NCI-H510A treated with DMSO at 0.1 percent for 48 hours (cell line): ENCODE measurements around the gene TPX2.
"Not testable (repeated sequence)": the region's sequence is repeated elsewhere in the genome, so short reads cannot be mapped to it uniquely, and the experiment has no call there.

Experiments
- DNase-seq: peaks from one replicate; lab custom pipeline; 2025; lab: John Stamatoyannopoulos, UW

Gene TPX2

DNA sequence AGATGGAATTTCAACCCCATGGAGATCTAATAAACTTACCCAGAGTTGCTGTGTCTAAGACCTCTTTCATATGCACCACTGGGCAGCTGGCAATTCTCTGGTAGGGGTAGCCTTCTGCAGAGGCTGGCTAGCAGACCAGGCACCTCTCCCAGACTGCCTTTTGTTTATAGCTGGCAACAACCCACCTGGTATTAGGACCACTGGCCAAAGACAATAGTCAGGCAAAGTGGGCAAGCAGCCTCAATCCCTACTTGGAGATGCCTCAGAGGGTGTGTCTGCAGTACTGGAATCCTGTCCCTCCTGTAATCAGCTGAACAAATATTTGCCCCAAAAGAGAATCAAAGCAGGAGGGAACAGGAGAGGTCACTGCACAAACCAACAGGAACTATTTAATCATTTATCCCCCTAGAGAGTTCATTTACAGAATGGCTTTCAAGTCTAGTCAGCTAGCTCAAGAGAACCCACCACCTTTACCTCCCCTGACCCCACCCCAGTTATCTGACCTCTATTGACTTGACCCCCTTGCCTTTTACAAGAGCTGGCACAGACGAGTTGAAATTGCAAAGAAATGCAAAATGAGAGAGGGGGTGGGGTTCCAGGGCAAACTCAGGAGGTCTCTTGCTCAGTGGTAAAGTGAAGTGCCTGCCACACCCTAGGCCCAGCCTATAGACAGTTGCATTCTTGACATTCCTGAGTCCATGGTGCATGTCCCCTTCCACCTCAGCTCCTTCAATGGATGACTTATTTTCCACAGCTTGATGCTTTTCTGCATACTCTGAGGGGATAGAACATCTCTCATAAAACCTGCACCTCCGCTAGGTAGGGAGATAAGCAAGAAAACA lies 19.2 kb upstream of the TPX2 start:
- no peak for DNase-seq

DNA sequence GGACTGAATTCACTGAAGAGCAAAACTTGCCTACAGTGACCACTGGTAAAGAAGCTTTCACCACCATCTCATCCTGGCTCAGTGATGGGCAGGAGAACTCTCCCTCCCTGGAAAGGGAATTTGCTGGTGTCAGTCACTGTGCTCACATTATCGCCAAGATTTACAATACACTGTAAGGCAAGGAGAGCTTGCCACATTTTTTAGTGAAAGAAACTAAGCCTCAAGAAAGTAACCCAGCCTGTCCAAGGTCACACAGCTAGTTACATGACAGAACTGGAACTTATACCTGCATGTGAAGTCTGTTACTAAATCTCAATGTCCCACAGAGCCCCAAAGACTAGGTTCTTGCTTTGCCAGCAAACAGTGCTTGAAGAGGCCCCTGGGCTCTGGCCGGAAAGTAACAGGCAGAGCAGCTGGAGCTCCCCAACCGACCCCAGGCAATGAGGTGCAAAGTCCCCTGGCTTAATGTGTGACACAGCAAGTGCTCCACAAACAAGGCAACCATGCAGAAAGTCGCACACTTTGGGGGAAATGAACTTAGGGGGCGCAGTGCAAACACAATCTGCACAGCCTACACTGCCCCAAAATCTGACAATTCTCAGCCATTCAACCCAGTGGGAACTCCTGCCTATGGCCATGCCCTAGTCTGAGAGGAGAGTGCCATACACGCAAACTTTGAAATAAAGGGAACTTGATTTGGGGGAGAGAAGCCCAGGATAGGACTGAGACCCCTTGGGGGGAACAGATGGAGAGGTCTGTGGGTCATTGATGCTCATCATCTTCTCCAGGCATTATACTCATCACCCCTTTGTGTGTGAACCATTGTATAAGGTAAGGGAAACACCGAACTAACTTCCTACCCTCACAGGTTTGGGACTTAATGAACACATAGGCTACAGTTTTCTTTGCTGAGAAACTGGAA lies 18.3 kb upstream of the TPX2 start:
- no peak for DNase-seq

DNA sequence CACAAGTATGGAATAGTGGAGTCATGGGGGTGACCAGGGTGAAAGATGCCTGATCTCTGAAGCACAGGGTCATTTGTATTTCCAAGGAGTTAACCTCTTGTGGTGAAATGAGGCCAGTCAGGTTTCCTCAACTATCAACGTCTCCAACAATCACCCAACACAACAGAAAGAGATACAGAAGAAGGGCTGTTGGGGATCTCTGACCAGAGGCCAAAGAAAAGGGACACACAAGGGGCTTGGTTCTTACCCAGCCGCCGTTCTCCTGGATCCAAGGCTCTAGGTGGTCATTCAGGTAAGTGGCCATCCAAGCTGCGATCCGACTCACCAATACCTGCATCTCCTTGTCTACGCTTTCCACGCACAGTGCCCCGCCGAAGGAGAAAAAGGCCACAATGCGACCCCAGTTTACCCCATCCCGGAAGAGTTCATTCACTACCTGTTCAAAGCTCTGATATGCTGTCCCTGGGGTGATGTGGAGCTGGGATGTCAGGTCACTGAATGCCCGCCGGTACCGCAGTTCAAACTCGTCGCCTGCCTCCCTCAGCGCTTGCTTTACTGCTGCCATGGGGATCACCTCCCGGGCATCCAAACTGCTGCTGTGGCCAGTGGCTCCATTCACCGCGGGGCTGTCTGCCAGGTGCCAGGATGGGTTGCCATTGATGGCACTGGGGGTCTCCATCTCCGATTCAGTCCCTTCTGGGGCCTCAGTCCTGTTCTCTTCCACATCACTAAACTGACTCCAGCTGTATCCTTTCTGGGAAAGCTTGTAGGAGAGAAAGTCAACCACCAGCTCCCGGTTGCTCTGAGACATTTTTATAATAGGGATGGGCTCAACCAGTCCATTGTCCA lies 17.5 kb upstream of the TPX2 start:
- DNase-seq: no peak

DNA sequence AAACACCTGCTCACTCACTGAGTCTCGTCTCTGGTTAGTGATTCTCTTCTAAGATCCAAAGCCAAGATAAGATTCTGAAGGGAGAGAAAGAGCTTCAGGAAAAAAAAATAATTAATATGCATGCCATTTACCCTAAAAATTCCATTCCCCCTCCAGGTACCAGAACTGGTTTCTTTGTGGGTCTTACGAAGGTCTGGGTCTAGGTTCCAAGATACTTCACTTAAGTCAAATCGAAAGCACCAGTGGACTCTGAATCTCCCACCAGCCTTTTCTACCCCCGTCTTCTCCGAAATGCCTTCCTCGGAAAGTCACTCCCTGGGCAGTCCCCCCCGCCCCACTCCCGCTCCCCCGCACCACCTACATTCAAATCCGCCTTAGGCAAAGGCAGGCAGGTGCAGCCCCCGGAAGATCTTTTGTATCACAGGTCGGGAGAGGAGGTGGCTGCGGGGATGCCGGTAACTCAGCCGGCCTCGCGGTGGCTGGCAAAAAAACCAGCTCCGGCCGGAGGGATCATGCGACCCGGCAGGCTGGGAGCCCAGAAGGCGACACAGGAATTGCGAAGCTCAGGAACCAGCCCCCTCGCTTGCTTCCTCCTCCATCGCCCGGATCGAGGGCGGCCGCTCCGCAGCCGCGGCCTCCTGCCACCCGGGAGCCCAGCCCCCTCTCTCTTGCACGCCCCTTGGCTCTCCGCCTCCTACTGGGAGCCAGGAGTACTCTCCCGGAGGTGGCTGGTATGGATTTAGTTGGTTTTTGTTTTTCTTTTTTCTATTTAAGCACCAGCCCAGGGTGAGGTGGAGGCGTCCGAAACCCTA lies 16.6 kb upstream of the TPX2 start, which contains the start of gene BCL2L1:
TSS of gene BCL2L1 (minus strand) at position 612 of the 812 bp plus-strand sequence. CDS start 650 bp downstream, outside the sequence.
- DNase-seq: peak; percentile 82

DNA sequence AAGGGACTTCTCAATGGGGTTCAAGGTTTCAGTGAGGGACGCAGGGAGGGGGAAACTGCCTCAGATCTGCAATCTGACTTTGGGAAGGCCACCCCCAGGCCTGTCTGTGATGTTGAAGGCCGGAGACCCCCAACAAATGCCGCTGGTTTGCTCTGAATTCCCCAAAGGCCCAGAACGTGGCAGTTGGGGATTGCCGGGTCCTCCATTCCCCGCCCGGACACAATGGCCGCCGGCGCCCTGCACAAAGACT lies 16.1 kb upstream of the TPX2 start:
- no peak for DNase-seq

DNA sequence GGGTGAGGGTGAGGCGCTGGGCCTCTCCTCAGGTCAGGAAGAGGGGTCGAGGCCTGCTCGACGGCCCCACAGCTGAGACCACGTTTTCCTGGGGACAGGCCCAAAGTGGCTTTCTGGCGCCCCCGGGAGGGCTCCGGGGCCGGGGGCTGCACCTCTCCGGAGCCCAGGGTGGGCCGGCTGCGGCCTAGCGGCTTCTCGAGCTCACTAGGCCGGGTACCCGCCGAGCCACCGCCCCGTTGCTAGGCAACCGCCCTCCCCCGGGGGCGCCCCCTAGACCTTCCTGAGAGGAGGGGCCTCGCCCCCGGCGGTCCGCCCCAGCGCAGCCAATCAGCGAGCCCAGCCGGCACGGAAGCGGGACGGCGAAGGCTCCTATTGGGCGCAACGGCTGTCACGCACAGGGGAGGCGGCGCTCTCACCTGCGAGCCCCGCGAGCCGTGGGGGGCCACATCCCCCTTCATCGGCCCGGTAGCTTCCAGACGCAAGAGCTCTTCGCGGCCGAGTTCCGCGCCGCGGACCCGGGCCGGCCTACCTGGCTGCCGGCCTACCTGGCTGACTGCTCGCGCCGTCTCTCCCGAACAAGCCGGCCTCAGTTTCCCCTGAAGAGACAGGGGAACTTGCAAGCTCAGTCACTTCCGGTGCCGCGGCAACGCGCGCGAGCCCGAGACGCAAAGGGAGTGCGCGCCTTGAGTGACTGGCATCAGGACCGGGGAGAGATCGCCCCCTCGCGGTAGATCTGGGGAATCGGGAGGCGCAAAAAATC lies 15.6 kb upstream of the TPX2 start:
- peak; percentile 95 for DNase-seq

DNA sequence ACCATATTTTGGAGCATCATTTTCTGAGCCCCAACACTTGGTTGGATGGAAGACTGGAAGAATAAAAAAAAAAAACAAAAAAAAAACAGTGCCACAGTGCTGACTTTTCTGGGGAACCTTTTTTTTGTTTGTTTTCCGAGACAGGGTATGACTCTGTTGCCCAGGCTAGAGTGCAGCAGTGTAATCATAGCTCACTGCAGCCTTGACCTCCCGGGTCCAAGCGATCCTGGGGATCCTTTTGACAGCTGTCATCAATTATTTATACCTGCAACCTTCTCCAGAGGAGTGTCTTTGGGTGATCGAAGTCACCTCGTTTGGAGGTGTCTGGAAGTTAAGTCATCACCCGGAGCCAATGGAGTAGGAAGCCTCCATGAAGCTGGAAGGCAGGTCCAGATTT lies 7.8 kb upstream of the TPX2 start:
- no peak for DNase-seq

DNA sequence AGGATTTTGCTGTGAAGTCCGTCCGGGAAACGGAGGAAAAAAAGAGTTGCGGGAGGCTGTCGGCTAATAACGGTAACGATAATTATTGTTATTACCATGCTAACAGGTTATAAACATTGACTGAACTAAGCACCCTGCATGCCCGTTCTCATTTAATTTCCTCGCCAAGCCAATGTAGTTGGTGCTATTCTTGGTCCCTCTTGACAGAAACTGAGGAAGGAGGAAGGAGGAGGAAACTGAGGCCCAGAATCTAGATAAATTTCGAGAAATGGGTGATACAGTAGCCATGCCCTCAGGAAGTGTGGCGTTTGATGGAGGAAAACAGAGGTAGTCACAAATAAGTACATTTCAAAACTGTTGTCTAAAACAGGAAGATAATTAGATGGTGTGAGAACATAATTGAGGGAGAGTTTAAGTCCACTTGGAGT lies 474 bp downstream of the TPX2 start:
- no peak for DNase-seq

DNA sequence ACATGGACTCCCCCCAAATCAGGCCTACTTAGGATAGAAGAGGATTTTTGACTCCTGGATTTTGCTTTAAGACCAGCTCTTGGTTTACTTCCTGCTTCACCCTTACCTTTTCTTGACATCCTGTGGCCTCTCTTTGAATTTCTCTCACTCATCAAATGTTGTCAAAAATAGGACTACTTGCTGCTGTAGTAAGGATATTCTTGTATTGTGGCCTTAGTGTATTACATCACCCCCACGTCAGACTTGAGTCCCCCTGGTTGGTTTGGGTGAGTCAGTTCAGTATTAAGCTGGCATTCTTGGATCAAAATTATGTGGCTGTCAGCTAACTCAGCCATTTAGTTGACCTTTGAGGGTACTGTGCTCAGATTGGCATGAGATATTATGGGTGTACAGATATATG lies 1.1 kb downstream of the TPX2 start:
- no peak for DNase-seq

DNA sequence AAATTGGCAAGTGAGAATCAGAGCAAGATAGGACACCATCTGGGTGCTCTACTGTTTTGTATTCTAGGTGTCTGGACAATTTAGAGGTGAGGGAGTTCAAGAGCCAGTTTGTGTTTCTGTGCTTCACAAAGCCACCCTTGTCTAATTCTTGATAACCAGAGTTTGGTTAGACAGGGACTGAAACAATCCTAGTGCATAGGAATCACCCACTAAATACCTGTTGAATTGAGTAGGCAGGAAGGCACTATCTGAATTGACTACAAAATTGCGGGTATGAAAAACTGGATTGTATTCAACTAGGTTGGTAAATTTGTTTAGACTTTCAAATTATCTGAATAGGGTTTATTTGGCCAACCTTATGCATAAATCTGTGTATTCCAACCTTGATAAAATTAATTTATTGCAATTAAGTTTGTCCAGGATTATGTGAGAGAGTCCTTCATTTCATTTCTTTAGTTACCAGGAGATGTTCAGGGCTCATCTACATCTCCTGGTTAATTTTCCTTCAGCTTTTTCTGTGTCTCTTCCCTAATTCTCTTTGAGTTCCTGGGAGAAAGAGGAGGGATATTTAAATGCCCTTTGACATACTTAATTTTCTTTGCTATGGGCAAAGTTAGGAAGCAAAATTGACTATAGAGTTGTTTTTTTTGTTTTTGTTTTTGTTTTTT lies 1.7 kb downstream of the TPX2 start:
- no peak for DNase-seq

DNA sequence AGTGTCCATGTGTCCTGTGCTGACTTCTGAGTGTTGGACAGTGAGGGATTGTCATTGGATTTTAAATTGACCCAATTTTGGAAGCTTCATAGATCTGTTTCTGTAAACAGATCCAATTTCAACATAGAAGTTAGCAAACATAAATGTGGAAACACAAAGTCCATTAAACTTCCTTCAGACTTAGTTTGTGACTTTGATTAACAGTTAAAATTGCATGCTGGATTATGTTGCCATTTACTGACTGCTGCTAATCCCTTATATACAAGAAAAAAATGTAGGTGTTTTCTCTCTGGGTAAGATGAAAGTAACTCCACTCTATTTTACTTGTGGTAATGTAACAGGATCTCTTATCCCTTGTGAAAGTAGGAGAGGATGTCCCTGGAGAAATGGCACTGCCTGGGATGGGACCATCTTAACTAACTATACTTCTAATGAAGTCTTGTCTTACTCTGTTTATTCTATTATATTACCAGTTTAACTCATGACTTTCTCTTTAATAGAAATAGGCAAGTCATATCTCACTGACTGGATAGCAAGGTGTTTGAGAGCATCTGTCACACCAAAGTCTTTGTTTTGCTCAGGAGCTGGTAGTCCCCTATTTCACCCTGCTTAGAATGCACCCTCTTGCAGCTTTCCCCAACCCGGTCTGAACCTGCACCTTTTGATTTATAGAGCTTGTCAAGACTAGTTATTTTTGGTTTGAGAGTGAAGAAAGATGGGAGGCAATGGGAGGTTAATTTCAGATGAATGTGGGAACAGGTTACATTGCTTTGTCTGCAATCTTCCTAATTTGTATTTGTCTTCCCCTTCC lies 7.2 kb downstream of the TPX2 start:
- no peak for DNase-seq

DNA sequence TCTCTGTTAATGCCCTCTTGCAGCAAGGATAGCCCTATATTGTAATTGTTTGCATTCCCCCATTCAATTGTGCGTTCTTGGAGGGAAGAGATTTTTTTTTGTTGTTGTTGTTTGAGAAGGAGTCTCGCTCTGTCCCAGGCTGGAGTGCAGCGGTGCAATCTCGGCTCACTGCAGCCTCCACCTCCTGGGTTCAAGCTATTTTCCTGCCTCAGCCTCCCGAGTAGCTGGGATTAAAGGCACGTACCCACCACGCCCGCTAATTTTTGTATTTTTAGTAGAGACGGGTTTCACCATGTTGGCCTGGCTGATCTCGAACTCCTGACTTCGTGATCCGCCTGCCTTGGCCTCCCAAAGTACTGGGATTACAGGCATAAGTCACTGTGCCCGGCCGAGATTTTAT lies 7.9 kb downstream of the TPX2 start:
- not testable (repeated sequence) for DNase-seq

DNA sequence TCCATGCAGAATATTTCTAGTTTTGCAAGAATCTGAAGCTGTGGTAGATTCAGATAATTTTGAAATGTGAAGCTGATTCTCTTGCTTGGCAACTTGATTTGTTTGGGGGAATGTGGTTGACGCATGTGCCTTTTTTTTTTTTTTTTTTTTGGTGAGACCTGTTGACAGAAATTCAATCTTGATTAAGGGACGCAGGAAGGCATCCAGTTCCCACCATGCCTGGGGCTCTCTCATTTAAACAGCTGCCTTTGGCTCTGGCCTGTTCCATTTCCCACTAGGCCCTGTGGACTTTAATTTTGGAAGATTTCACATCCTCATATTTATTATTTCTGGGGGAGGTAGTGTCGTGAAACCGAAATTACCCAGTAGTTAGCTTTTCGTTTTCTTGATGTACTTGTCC lies 8.6 kb downstream of the TPX2 start:
- no peak for DNase-seq

DNA sequence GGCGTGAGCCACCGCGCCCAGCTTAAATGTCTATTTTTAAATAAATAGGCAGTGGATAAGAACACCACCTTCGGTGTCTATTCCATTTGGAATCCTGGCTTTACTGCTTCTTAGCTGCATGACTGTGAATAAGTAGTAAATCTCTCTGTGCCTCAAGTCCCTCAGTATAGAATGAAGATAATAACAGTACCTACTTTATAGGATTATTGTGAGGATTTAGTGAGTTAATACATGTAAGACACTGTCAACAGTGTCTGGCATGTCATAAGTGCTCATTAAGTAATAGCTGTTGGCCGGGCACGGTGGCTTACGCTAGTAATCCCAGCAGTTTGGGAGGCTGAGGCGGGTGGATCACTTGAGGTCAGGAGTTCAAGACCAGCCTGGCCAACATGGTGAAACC lies 10.1 kb downstream of the TPX2 start:
- no peak for DNase-seq

DNA sequence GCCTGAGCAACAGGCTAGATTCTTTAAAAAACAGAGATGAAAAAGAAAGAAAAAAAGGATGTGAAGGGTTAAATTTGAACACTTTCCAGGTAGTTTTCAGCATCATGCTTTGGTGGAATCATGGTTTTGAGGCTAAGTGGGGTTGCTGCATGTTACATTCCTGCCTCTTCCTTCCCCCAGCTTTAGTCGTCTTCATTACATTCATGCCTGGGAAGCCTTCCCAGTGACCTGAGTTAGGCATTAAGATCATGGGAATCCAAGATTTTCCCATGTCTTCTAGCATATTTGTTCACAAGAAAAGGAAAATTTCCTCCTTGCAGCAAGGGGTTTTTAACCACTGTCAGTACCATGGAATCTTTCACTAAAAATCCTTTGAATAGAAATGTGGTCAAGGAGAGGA lies 12.0 kb downstream of the TPX2 start:
- DNase-seq: no peak

DNA sequence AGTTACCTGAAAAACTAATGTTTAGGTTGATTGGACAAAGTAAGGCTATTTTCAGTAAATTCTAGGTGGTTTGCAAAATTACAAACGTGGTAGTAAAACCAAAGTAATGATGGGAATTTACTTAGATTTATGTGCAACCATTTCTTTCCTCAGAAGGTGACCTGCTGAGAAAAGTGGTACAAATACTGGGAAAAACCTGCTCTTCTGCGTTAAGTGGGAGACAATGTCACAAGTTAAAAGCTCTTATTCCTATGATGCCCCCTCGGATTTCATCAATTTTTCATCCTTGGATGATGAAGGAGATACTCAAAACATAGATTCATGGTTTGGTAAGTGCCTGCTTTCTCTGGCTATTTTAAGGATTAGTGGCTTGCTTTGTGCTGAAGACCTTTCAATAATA lies 18.2 kb downstream of the TPX2 start:
- DNase-seq: no peak

DNA sequence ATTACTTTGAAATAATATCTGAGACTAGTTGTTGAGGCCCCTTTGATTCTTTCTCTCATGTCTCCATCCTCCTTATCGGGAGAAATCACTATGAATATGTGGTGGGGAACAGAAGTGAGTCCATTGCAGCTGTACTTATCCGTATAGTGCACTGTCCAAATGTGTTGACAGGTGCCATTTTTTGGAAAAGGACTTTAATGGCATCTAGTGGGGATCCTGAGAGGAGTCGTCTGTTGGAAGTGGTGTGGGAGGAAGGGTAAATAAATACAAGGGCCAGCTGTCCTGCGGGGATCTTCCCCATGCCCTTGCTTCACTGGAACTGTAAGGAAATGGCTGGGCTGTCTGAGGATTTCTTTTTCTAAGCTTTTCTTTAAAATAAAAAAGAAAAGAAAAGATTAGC lies 19.4 kb downstream of the TPX2 start:
- no peak for DNase-seq

DNA sequence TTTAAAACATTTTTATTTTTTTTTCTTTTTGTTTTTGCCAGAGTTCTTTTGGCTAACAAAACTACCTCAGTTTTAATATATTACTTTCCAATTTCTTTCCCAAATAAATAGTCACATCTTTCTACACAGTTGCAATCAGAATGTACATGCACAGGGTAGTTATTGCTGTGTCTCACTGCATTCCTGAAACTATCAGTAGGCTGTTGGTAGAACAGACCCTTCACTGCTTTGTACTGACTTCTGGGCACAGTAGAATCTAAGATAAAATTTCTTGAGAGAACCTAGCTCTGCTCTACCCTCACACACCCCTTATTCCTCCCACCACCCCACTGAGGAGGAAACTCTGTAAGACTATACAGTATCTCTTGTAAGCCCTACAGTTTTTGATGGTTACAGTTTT lies 19.9 kb downstream of the TPX2 start:
- DNase-seq: no peak

DNA sequence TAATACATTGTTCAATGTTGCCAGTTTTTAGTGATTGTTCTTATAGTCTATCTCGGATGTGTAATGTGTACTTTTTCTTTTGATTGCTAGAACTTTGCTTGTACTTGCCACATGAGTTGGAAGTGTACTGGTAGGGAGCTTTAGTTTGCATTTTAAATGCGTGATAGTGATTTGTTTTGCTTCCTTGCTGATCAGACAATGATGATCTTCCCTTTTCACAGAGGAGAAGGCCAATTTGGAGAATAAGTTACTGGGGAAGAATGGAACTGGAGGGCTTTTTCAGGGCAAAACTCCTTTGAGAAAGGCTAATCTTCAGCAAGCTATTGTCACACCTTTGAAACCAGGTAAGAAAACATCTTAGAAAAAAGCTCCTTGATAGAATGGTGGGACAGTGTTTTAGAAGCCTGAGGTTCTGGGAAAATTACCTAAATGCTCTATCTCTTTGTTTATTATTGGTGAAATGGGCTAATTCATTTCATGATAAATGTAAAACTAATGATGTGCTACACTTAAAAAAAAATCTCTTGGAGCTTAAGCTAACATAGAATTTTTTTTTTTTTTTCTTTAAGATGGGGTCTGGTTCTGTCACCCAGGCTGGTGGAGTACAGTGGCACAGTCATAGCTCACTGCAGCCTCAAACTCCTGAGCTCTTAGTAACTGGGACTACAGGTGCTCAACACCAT lies 20.9 kb downstream of the TPX2 start:
- no peak for DNase-seq
